Measurements from ENCODE around the gene MISFA.

Gene MISFA

DNA sequence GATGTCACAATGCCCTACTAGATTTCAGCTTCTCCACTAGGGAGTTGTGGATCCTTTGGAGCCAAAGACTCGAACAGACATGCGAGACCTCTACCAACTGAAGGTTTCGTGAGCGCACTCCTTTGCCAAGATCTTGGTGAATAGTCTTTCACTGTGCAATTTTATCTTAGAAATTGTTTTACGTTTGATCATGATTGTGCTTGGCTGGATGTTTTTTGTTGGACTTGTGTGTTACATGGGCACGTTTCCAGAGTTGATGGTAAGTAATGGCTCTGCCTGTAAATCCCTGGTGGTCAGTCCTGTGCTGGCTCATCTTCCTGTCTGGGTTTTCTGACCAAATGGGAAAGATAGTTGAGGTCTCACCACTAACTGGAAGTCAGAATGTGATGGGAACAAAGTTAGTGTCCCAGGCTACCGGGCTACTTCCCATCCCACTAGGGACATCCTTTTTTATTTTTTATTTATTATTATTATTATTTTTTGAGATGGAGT, at the start of gene MISFA:
Gene MISFA, plus strand, starts transcription at position 51 of the 492 bp plus-strand sequence. Its CDS starts 140 bp downstream, at position 191.
- Histone ChIP-seq H3K9ac (no peak within 1 kb of the TSS), H3K36me3 (peaks cover 3 to 30% (median 15%) of the 10 kb centered on the region in 11 experiments; a peak in 18 of 22 replicates), H3K27ac (no peak within 1 kb of the TSS), H3K9me3 (replicated peaks in 1 of 11) (no peaks in the 10 kb centered on the region), H3K4me2 (no peak within 1 kb of the TSS), H4K20me1 (no peaks in the 10 kb centered on the region), H3K4me1 (no peaks in the 10 kb centered on the region), H3K27me3 (no peaks in the 10 kb centered on the region), H3K4me3 (no peak within 1 kb of the TSS)
- TF ChIP-seq Cebpa-rat (IDR thresholded peaks at IDR 0.05), result no peak

- H3K36me3 ChIP-seq, result peaks cover 29 to 99% (median 72%) of the 10 kb centered on the region in 11 experiments
- no peak overlapping the region for H3K27ac ChIP-seq
- H3K27me3 ChIP-seq, result no peaks in the 10 kb centered on the region
- H3K4me3 ChIP-seq, result no peak overlapping the region
- TF ChIP-seq Cebpa-rat (IDR thresholded peaks at IDR 0.05), result no peak
- H3K9me3 ChIP-seq (replicated peaks in 1 of 11), result no peaks in the 10 kb centered on the region
- no peak overlapping the region for H3K4me2 ChIP-seq
- H4K20me1 ChIP-seq, result no peaks in the 10 kb centered on the region; a peak in 3 of 22 replicates
- no peak overlapping the region for H3K9ac ChIP-seq
- no peaks in the 10 kb centered on the region for H3K4me1 ChIP-seq
These were observed 36.4 kb upstream of the MISFA start for GRCh38 chr11:18563090-18563730.

- Histone ChIP-seq H3K9ac (no peak overlapping the region), H3K4me1 (no peaks in the 10 kb centered on the region), H3K4me3 (no peak overlapping the region), H3K36me3 (peaks cover 25 to 98% (median 71%) of the 10 kb centered on the region in 11 experiments), H3K9me3 (replicated peaks in 1 of 11) (no peaks in the 10 kb centered on the region), H4K20me1 (no peaks in the 10 kb centered on the region; a peak in 2 of 22 replicates), H3K4me2 (no peak overlapping the region), H3K27me3 (no peaks in the 10 kb centered on the region), H3K27ac (no peak overlapping the region)
- no peak for TF ChIP-seq Cebpa-rat (IDR thresholded peaks at IDR 0.05)
These were observed 35.4 kb upstream of the MISFA start for GRCh38 chr11:18564149-18564548.

DNA sequence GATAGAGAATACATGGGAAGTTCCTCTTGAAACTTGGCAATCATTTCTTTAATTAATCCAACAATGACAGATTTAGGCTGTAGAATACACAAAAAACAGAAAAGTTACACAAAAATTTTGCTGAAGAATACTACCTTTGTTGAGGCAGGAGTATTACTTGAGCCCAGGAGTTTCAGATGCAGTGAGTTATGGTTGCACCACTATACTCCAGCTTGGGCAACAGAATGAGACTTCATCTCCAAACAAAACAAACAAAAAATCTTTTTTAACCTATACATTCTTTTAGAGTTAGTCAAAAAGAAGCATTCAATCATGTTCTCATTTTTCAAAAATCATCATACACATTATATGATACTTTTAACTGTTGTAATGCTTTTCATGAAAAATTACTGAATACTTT, 33.2 kb upstream of the MISFA start:
- H3K4me2 ChIP-seq, result no peak overlapping the region
- H3K9ac ChIP-seq, result no peak overlapping the region
- no peak overlapping the region for H3K27ac ChIP-seq

GRCh38 chr11:18567081-18567480, 32.5 kb upstream of the MISFA start:
- Histone ChIP-seq H3K4me3 (no peak overlapping the region), H3K4me1 (no peaks in the 10 kb centered on the region), H3K27me3 (no peaks in the 10 kb centered on the region), H3K36me3 (peaks cover 20 to 99% (median 72%) of the 10 kb centered on the region in 11 experiments; a peak in 21 of 22 replicates), H3K9me3 (replicated peaks in 1 of 11) (no peaks in the 10 kb centered on the region), H3K27ac (no peak overlapping the region), H4K20me1 (peaks cover 0 to 5% (median 0%) of the 10 kb centered on the region in 11 experiments; a peak in 2 of 22 replicates), H3K4me2 (no peak overlapping the region), H3K9ac (no peak overlapping the region)
- TF ChIP-seq Cebpa-rat (IDR thresholded peaks at IDR 0.05), result no peak

More for the DNA sequence above, 33.2 kb upstream of the MISFA start:
- Histone ChIP-seq H3K27me3 (no peaks in the 10 kb centered on the region), H3K9me3 (replicated peaks in 1 of 11) (no peaks in the 10 kb centered on the region), H3K36me3 (peaks cover 24 to 99% (median 73%) of the 10 kb centered on the region in 11 experiments; a peak in 21 of 22 replicates), H4K20me1 (peaks cover 0 to 5% (median 0%) of the 10 kb centered on the region in 11 experiments; a peak in 2 of 22 replicates), H3K4me1 (no peaks in the 10 kb centered on the region), H3K4me3 (no peak overlapping the region)
- no peak for TF ChIP-seq Cebpa-rat (IDR thresholded peaks at IDR 0.05)

DNA sequence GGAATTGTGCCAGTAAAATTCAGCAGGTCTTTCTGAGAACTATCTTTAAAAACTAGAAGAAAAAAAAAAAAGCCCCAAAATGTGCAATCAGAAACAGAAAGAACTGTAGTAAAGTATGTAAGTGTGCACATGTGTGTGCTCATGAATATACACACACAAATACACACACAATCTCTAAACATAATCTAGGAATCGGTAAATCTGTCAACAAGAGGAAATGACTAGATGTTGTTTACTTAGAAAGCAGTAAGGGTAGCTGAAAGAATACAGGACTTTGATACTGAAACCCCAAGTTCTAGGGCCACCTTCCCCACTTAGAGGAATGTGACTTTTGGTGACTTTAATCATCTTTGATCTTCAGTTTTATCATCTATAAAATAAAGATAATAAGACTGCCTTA, 24.2 kb upstream of the MISFA start:
- Histone ChIP-seq H3K9me3 (replicated peaks in 1 of 11) (no peaks in the 10 kb centered on the region), H3K4me3 (no peak overlapping the region), H3K36me3 (peaks cover 12 to 99% (median 75%) of the 10 kb centered on the region in 11 experiments), H3K9ac (no peak overlapping the region), H3K4me1 (peaks cover 0 to 7% (median 0%) of the 10 kb centered on the region in 10 experiments; a peak in 3 of 20 replicates), H4K20me1 (peaks cover 0 to 8% (median 0%) of the 10 kb centered on the region in 11 experiments; a peak in 4 of 22 replicates), H3K4me2 (no peak overlapping the region), H3K27me3 (no peaks in the 10 kb centered on the region), H3K27ac (no peak overlapping the region)
- TF ChIP-seq Cebpa-rat (IDR thresholded peaks at IDR 0.05), result no peak

DNA sequence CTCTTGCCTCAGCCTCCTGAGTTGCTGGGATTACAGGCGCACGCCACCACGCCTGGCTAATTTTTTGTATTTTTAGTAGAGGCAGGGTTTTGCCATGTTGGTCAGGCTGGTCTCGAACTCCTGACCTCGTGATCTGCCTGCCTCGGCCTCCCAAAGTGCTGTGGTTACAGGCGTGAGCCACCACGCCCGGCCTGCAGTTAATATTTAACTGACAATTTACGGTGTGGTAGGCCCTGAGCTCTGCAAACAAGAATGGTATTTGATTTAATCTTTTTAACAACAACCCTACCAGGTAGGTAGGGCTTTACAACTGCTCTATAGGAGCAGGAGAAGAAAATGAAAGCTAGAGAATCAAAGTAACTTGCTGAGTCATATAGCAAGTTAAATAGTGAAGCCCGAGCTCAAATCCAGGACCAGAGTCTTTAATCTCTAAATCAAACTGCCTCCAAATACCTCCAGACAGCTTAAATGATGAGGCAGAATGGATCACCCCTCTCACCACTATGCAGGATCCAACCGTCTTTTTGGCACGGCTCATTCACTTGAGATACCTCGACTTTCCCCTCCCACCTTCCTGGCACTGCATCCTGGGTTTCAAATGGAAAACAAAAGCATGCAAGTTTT, 20.5 kb upstream of the MISFA start:
- no peak overlapping the region for H3K4me2 ChIP-seq
- no peak overlapping the region; a peak in 1 of 22 replicates for H3K27ac ChIP-seq
- H3K4me3 ChIP-seq, result no peak overlapping the region

GRCh38 chr11:18580113-18580766, 19.3 kb upstream of the MISFA start:
- peaks cover 5 to 67% (median 32%) of the 10 kb centered on the region in 11 experiments; a peak in 20 of 22 replicates for H3K36me3 ChIP-seq
- no peaks in the 10 kb centered on the region for H3K9me3 ChIP-seq (replicated peaks in 1 of 11)
- no peak overlapping the region for H3K4me3 ChIP-seq
- no peak for TF ChIP-seq Cebpa-rat (IDR thresholded peaks at IDR 0.05)
- H3K4me1 ChIP-seq, result peaks cover 0 to 7% (median 0%) of the 10 kb centered on the region in 10 experiments; a peak in 3 of 20 replicates
- H3K9ac ChIP-seq, result no peak overlapping the region
- no peak overlapping the region for H3K27ac ChIP-seq
- peaks cover 0 to 8% (median 0%) of the 10 kb centered on the region in 11 experiments; a peak in 4 of 22 replicates for H4K20me1 ChIP-seq
- no peak overlapping the region for H3K4me2 ChIP-seq
- H3K27me3 ChIP-seq, result no peaks in the 10 kb centered on the region

More for the DNA sequence above, 20.5 kb upstream of the MISFA start:
- H3K36me3 ChIP-seq, result peaks cover 5 to 75% (median 43%) of the 10 kb centered on the region in 11 experiments; a peak in 20 of 22 replicates
- H3K27me3 ChIP-seq, result no peaks in the 10 kb centered on the region
- peaks cover 0 to 7% (median 0%) of the 10 kb centered on the region in 10 experiments; a peak in 3 of 20 replicates for H3K4me1 ChIP-seq
- no peak for TF ChIP-seq Cebpa-rat (IDR thresholded peaks at IDR 0.05)
- peaks cover 0 to 7% (median 0%) of the 10 kb centered on the region in 11 experiments; a peak in 4 of 22 replicates for H4K20me1 ChIP-seq
- H3K9me3 ChIP-seq (replicated peaks in 1 of 11), result no peaks in the 10 kb centered on the region
- H3K9ac ChIP-seq, result no peak overlapping the region; a peak in 1 of 22 replicates

GRCh38 chr11:18581825-18582224, 17.8 kb upstream of the MISFA start:
- H3K4me2 ChIP-seq, result no peak overlapping the region
- peaks cover 0 to 10% (median 1%) of the 10 kb centered on the region in 10 experiments; a peak in 10 of 20 replicates for H3K4me1 ChIP-seq
- TF ChIP-seq Cebpa-rat (IDR thresholded peaks at IDR 0.05), result no peak
- no peak overlapping the region for H3K4me3 ChIP-seq
- no peaks in the 10 kb centered on the region for H3K27me3 ChIP-seq
- peaks cover 0 to 60% (median 24%) of the 10 kb centered on the region in 11 experiments; a peak in 18 of 22 replicates for H3K36me3 ChIP-seq
- H3K9me3 ChIP-seq (replicated peaks in 1 of 11), result no peaks in the 10 kb centered on the region
- peaks cover 0 to 8% (median 0%) of the 10 kb centered on the region in 11 experiments; a peak in 4 of 22 replicates for H4K20me1 ChIP-seq
- no peak overlapping the region for H3K9ac ChIP-seq
- H3K27ac ChIP-seq, result no peak overlapping the region
